ENCODE results near the gene CRYAA.
"Not testable (repeated sequence)": the region's sequence is repeated elsewhere in the genome, so short reads cannot be mapped to it uniquely, and the experiment has no call there.

The CRYAA gene

DNA sequence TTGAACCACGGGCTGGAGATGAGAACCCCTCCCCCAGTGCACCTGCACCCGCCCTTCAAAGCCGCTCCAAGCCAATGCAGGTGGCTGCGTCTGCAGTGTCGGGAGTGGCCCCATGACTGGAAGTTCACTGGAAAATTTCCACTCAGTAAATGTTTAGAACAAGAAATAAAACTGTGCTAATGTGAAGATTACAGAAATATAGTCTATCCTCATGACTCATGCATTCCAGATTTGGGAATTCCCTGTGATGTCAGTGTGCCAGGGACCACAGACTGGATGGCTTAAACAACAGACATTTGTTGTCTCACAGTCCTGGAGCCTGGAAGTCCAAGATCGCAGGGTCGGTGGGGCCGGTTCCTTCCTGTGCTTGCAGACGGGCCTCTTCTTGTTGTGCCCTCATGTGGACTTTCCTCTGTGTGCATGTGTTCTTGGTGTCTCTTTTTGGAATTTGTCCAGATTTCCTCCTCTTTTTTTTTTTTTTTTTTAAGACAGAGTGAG lies 6.1 kb upstream of the CRYAA start:
- H3K4me3 ChIP-seq (ENCODE audit: low read length); H3K36me3 ChIP-seq (ENCODE audit: insufficient read depth, low read length); H3K9ac ChIP-seq (ENCODE audit: low read depth, low read length); H3K27me3 ChIP-seq (ENCODE audit: control insufficient read depth, insufficient read depth, low read length); H3K4me1 ChIP-seq (ENCODE audit: control insufficient read depth, insufficient read depth, low read length); H3K4me2 ChIP-seq (ENCODE audit: low read length); H3K9me3 ChIP-seq (replicated peaks; ENCODE audit: low read length): not testable (repeated sequence)

DNA sequence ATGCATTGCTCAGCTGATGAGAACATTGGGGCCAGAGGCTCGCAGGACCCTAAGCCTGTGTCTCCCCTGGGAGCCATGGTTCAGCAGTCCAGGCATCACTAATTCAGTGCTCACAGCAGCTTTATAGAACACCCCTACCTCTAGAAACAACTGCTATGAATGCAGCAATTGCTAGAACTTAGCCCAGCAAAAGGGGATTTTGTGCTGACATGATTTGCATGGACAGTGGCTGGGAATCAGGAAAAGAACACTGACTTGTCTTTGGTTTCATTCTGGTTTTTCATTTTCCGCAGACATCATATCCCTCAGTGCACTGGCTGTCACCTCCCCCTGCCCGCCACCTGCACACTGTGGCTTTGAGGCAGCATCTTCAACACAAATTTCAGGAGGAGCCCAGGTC lies 4.0 kb upstream of the CRYAA start:
- not testable (repeated sequence) for H3K4me1 ChIP-seq (ENCODE audit: control insufficient read depth, insufficient read depth, low read length); H3K9me3 ChIP-seq (replicated peaks; ENCODE audit: low read length); H3K36me3 ChIP-seq (ENCODE audit: insufficient read depth, low read length); H3K4me3 ChIP-seq (ENCODE audit: low read length); H3K4me2 ChIP-seq (ENCODE audit: low read length); H3K27me3 ChIP-seq (ENCODE audit: control insufficient read depth, insufficient read depth, low read length); H3K9ac ChIP-seq (ENCODE audit: low read depth, low read length)

DNA sequence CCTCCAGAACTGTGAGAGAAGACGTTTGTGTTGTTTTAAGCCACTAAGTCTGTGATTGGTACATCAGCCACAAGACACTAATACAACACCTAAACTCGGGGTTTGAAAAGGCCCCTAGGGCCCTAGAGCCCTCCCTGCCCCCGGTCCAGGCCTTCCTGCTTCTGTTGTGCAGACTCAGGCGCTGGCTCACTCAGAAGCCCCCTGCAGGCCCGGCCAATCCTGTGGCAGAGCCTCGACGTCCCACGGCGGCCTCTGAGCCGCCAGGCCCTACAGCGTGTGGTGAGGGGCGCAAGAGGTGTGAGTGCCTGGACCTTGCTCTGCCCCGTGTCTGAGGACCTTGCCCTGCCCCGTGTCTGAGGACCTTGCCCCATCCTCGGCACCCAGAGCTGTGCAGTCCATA lies 3.1 kb upstream of the CRYAA start:
- not testable (repeated sequence) for H3K9me3 ChIP-seq (replicated peaks; ENCODE audit: low read length); H3K4me2 ChIP-seq (ENCODE audit: low read length); H3K36me3 ChIP-seq (ENCODE audit: insufficient read depth, low read length); H3K27me3 ChIP-seq (ENCODE audit: control insufficient read depth, insufficient read depth, low read length); H3K4me3 ChIP-seq (ENCODE audit: low read length); H3K9ac ChIP-seq (ENCODE audit: low read depth, low read length); H3K4me1 ChIP-seq (ENCODE audit: control insufficient read depth, insufficient read depth, low read length)

- not testable (repeated sequence) for H3K9ac ChIP-seq (ENCODE audit: low read depth, low read length); H3K4me2 ChIP-seq (ENCODE audit: low read length); H3K4me1 ChIP-seq (ENCODE audit: control insufficient read depth, insufficient read depth, low read length); H3K36me3 ChIP-seq (ENCODE audit: insufficient read depth, low read length); H3K27me3 ChIP-seq (ENCODE audit: control insufficient read depth, insufficient read depth, low read length); H3K4me3 ChIP-seq (ENCODE audit: low read length); H3K9me3 ChIP-seq (replicated peaks; ENCODE audit: low read length)
These were observed 550 bp downstream of the CRYAA start for GRCh38 chr21:43169230-43169886.

DNA sequence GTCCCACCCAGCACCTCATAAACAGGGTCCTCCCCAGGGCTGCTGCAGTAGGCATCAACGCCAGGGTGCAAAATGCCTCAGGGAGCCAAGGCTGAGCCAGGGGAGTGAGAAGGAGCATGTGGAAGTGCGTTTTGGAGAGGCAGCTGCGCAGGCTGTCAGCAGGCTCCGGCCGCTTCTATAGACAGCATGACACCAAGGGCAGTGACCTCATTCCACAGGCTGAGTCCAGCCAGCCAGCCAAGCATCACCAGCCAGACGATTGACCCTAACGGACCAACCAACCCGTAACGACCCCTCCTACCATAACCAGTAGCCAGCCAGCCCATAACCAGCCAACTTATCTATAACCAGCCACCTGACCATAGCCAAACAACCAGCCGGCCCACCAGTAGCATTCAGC lies 1.1 kb downstream of the CRYAA start:
- not testable (repeated sequence) for H3K27me3 ChIP-seq (ENCODE audit: control insufficient read depth, insufficient read depth, low read length); H3K36me3 ChIP-seq (ENCODE audit: insufficient read depth, low read length); H3K4me2 ChIP-seq (ENCODE audit: low read length); H3K9ac ChIP-seq (ENCODE audit: low read depth, low read length); H3K4me3 ChIP-seq (ENCODE audit: low read length); H3K9me3 ChIP-seq (replicated peaks; ENCODE audit: low read length); H3K4me1 ChIP-seq (ENCODE audit: control insufficient read depth, insufficient read depth, low read length)

GRCh38 chr21:43172812-43173211 lies 4.0 kb downstream of the CRYAA start:
- not testable (repeated sequence) for H3K9ac ChIP-seq (ENCODE audit: low read depth, low read length); H3K4me2 ChIP-seq (ENCODE audit: low read length); H3K27me3 ChIP-seq (ENCODE audit: control insufficient read depth, insufficient read depth, low read length); H3K9me3 ChIP-seq (replicated peaks; ENCODE audit: low read length); H3K36me3 ChIP-seq (ENCODE audit: insufficient read depth, low read length); H3K4me1 ChIP-seq (ENCODE audit: control insufficient read depth, insufficient read depth, low read length); H3K4me3 ChIP-seq (ENCODE audit: low read length)

GRCh38 chr21:43173438-43173837 lies 4.6 kb downstream of the CRYAA start:
- not testable (repeated sequence) for H3K9ac ChIP-seq (ENCODE audit: low read depth, low read length); H3K27me3 ChIP-seq (ENCODE audit: control insufficient read depth, insufficient read depth, low read length); H3K36me3 ChIP-seq (ENCODE audit: insufficient read depth, low read length); H3K4me2 ChIP-seq (ENCODE audit: low read length); H3K9me3 ChIP-seq (replicated peaks; ENCODE audit: low read length); H3K4me1 ChIP-seq (ENCODE audit: control insufficient read depth, insufficient read depth, low read length); H3K4me3 ChIP-seq (ENCODE audit: low read length)

DNA sequence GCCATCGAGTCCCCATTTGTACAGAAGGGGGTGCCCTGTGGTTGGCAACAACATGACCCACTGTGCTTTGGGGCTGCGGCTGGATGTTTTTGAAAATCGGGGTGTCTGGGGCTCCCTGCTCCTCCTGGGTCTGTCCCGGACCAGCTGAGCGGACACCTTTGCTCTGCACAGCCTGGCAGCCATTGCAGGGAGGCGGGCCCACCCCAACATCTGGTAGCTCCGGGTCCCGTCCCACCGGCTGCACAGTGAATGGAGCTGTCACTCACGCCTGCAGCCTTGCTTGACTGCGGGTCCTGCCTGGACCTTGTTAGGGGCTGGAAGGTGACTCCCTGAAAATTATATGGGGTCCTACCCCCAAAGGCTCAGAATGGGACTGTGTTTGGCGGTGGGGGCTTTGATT lies 5.1 kb downstream of the CRYAA start:
- H3K4me3 ChIP-seq (ENCODE audit: low read length); H3K9me3 ChIP-seq (replicated peaks; ENCODE audit: low read length); H3K9ac ChIP-seq (ENCODE audit: low read depth, low read length); H3K27me3 ChIP-seq (ENCODE audit: control insufficient read depth, insufficient read depth, low read length); H3K4me1 ChIP-seq (ENCODE audit: control insufficient read depth, insufficient read depth, low read length); H3K4me2 ChIP-seq (ENCODE audit: low read length); H3K36me3 ChIP-seq (ENCODE audit: insufficient read depth, low read length): not testable (repeated sequence)

- not testable (repeated sequence) for H3K9me3 ChIP-seq (replicated peaks; ENCODE audit: low read length); H3K36me3 ChIP-seq (ENCODE audit: insufficient read depth, low read length); H3K4me3 ChIP-seq (ENCODE audit: low read length); H3K4me2 ChIP-seq (ENCODE audit: low read length); H3K27me3 ChIP-seq (ENCODE audit: control insufficient read depth, insufficient read depth, low read length); H3K9ac ChIP-seq (ENCODE audit: low read depth, low read length); H3K4me1 ChIP-seq (ENCODE audit: control insufficient read depth, insufficient read depth, low read length)
These were observed 6.2 kb downstream of the CRYAA start for GRCh38 chr21:43174998-43175397.

DNA sequence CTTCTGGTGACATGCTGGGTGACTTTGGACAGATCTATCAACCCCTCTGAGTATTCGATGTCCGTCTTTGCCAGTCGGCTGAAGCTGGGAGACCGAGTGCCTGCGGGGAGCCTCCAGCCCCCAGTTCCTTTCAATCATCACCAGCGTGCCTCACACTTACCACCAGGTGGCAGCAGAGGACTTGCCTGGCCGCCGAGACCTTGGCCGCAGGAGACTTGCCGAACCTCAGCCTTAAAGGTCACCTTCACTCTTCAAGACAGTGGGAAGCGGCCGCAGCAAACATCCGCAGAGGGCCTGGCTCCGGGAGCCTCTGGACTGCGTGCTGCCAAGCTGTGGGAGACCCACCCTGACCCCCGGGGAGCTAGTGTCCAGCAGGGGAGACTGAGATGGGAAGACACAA lies 7.8 kb downstream of the CRYAA start:
- not testable (repeated sequence) for H3K9ac ChIP-seq (ENCODE audit: low read depth, low read length); H3K27me3 ChIP-seq (ENCODE audit: control insufficient read depth, insufficient read depth, low read length); H3K4me2 ChIP-seq (ENCODE audit: low read length); H3K4me3 ChIP-seq (ENCODE audit: low read length); H3K9me3 ChIP-seq (replicated peaks; ENCODE audit: low read length); H3K36me3 ChIP-seq (ENCODE audit: insufficient read depth, low read length); H3K4me1 ChIP-seq (ENCODE audit: control insufficient read depth, insufficient read depth, low read length)

DNA sequence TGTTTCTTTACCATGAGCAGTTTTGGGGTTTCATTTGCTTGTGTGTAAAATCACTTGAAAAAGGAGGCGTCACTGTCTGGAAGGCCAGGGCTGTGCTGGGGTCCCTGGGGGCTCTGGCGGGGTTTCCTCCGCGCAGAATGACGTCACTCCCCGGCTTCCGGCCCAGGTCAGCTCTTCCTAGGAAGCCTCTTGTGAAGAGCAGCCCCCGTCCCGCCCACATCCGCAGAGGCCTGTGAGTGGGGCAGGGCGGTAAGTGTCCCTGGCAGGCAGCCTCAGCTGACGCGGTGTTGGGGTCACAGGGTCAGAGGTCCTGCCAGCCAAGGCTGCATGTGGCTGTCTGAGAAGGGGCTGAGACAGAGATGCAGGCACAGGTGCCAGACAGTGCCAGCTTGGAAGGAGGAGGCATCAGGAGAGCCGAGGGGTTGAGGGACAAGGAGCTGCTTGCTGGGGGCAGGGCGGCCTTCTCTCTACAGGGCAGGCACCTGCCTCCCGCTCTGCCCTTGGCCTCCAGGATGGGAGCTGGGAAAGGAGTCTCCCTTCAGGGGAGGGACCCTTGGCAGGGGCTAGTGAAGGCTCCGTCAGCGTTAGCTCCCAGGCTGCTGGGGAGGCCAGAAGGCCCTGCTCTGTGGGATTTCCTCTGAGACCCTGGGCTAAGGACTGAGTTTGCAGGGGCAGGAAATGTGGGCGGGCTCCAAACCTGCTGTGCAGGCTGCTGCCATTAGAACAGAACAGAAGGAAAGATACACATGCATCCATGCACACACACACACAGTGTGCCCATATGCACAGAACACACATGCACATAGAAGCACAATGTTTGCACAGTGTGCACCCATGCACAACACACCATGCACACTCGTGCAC lies 8.5 kb downstream of the CRYAA start:
- H3K4me2 ChIP-seq (ENCODE audit: low read length); H3K9me3 ChIP-seq (replicated peaks; ENCODE audit: low read length): not testable (repeated sequence)

GRCh38 chr21:43178175-43178826 lies 9.5 kb downstream of the CRYAA start:
- H3K27me3 ChIP-seq (ENCODE audit: control insufficient read depth, insufficient read depth, low read length); H3K4me2 ChIP-seq (ENCODE audit: low read length); H3K4me3 ChIP-seq (ENCODE audit: low read length); H3K9ac ChIP-seq (ENCODE audit: low read depth, low read length); H3K36me3 ChIP-seq (ENCODE audit: insufficient read depth, low read length); H3K9me3 ChIP-seq (replicated peaks; ENCODE audit: low read length); H3K4me1 ChIP-seq (ENCODE audit: control insufficient read depth, insufficient read depth, low read length): not testable (repeated sequence)

More for the DNA sequence above, 8.5 kb downstream of the CRYAA start:
- H3K9ac ChIP-seq (ENCODE audit: low read depth, low read length); H3K36me3 ChIP-seq (ENCODE audit: insufficient read depth, low read length); H3K4me3 ChIP-seq (ENCODE audit: low read length); H3K27me3 ChIP-seq (ENCODE audit: control insufficient read depth, insufficient read depth, low read length); H3K4me1 ChIP-seq (ENCODE audit: control insufficient read depth, insufficient read depth, low read length): not testable (repeated sequence)
